Left renal pelvis (tissue), 4 donors: ENCODE data around the gene SYNPO2. TPM values are rescaled to one million over a fixed set of nuclear protein-coding genes. Genes with fewer than 3 reads are reported as not detected.

Experiments used
- DNase-seq, 4 donors: peaks; one replicate each; pipeline ENCODE4 v3.0.0-alpha.2; 2013; ENCODE audit warnings: low read depth in 4 of 4, low spot score in 3 of 4
- polyA plus RNA-seq, 4 donors: library from polyadenylated mRNA; unstranded; fragments of 120-200 nt; gene quantifications; one replicate each; pipeline ENCODE4 v1.2.1, GENCODE V29; 2013; ENCODE audit not compliant: insufficient read length in 4 of 4

SYNPO2 gene
- polyA plus RNA-seq, 4 donors: 4.6 to 28.2 (median 14.5) TPM

- no peak for DNase-seq
Measured at GRCh38 chr4:119100655-119101054, 212.0 kb downstream of the SYNPO2 start.

GRCh38 chr4:119103263-119103662 is 214.6 kb downstream of the SYNPO2 start:
- no peak for DNase-seq

- no peak for DNase-seq
Measured at GRCh38 chr4:119104644-119105273, 216.1 kb downstream of the SYNPO2 start.

- DNase-seq: no peak
Measured at GRCh38 chr4:119105605-119106004, 217.0 kb downstream of the SYNPO2 start.

GRCh38 chr4:119106036-119107000 is 217.7 kb downstream of the SYNPO2 start:
- no peak for DNase-seq

- DNase-seq: no peak
Measured at GRCh38 chr4:119110121-119110520, 221.5 kb downstream of the SYNPO2 start.

Other genes with a start within 250 kb of the SYNPO2 start
- 10 to 100 TPM; 46.2 to 81.3 (median 60.2) TPM for gene METTL14, start 203.5 kb upstream of the SYNPO2 start, polyA plus RNA-seq
- gene SEC24D, start 52.7 kb upstream of the SYNPO2 start, polyA plus RNA-seq: 10 to 100 TPM; 35.0 to 80.2 (median 47.3) TPM
- under 1 TPM; 0.16 to 0.64 (median 0.30) TPM for gene MYOZ2, start 247.0 kb downstream of the SYNPO2 start, polyA plus RNA-seq